Measurements from ENCODE around the gene ABCA13. TPM values are rescaled to one million over a fixed set of nuclear protein-coding genes. Genes with fewer than 3 reads are reported as not detected.
"Not testable (repeated sequence)": the region's sequence is repeated elsewhere in the genome, so short reads cannot be mapped to it uniquely, and the experiment has no call there.

Gene ABCA13
- total RNA-seq, 4 donors from 2014 or later = under 0.01 to 0.96 (median 0.35) TPM

DNA sequence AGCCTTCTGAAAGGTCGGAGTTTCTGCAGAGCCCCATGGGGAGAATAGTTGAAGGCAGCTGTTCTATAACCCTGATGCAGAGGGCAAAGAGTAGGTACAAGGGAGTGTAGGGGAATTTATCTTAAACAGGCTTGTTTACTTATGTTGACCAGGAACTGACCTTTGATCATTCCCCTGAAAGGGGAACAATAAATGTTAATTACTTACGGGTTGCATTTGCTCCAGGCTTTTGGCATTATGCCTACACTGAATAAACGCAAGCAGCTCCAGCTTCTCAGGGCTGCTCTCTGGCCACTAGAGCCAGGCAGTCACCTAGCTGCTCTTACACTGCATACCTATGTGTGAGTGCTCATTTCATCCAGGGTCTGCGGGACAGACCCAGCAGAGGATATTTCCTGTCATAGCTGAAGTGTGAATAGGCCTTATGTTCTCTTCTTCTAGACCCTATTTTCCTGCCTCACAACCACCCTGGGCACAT lies 26.9 kb upstream of the ABCA13 start:
- Histone ChIP-seq H3K36me3 (no peaks in the 10 kb centered on the region), H3K27ac (peak overlapping the region; percentile 75 to 91 (median 82)), H3K4me1 (peaks cover 13 to 89% (median 48%) of the 10 kb centered on the region in 4 donors), H3K4me3 (no peak overlapping the region), H3K9me3 (no peaks in the 10 kb centered on the region), H3K27me3 (no peaks in the 10 kb centered on the region)
- in situ Hi-C loops (cut with MboI; ENCODE audit: low pct_ligation_motif_present in 1 of 4, low pct_unique_long_range_greater_than_20kb in 1 of 4, low sequenced_read_pairs in 3 of 4) = no loop called here
- peak; percentile 54 for TF ChIP-seq EP300 (IDR thresholded peaks at IDR 0.05; ENCODE audit: low read depth)
- TF ChIP-seq, protein P1, sequence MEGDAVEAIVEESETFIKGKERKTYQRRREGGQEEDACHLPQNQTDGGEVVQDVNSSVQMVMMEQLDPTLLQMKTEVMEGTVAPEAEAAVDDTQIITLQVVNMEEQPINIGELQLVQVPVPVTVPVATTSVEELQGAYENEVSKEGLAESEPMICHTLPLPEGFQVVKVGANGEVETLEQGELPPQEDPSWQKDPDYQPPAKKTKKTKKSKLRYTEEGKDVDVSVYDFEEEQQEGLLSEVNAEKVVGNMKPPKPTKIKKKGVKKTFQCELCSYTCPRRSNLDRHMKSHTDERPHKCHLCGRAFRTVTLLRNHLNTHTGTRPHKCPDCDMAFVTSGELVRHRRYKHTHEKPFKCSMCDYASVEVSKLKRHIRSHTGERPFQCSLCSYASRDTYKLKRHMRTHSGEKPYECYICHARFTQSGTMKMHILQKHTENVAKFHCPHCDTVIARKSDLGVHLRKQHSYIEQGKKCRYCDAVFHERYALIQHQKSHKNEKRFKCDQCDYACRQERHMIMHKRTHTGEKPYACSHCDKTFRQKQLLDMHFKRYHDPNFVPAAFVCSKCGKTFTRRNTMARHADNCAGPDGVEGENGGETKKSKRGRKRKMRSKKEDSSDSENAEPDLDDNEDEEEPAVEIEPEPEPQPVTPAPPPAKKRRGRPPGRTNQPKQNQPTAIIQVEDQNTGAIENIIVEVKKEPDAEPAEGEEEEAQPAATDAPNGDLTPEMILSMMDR (IDR thresholded peaks at IDR 0.05) = peak in 1 of 5 experiments; percentile 33
- no peak for TF ChIP-seq POLR2A (IDR thresholded peaks at IDR 0.05)
- TF ChIP-seq POLR2AphosphoS5 (IDR thresholded peaks at IDR 0.05) = peak in 2 of 3 donors; percentile 75 to 82
- intact Hi-C loops (cut with DNase I; ENCODE audit: low total_unique reads) = no loop called here
- WGBS, 2 donors (ENCODE audit: low coverage in 1 of 2) = 0 to 34% methylated on average over 1 to 4 of the region's 4 CpGs
- peak; percentile 55 for DNase-seq

DNA sequence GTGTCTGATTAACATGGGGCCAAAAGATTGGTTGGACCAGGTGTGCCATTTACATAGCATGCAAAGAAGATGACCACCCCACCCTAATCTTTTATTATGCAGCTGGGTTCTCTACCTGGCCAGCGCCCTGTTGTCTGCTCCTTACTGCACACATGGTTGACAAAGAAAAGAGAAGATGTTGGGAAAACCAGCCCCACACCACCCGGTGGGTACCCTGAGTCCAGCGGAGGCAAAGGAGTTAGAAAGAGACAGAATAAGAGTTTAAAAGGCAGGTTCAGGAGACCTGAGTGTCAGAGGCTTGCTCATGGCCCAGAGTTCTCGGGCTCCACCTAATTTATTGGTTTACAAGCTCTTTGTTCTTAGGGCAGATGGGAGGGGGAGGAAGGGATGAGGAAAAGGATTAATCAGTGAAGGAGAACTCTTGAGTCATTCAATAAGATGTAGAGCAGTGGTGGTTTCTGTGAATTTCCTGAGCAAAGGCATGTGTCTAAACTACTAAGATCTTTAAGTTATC lies 24.1 kb upstream of the ABCA13 start:
- in situ Hi-C loops (cut with MboI; ENCODE audit: low pct_ligation_motif_present in 1 of 4, low pct_unique_long_range_greater_than_20kb in 1 of 4, low sequenced_read_pairs in 3 of 4) (no loop called here), intact Hi-C loops (cut with DNase I; ENCODE audit: low total_unique reads) (no loop called here)
- Histone ChIP-seq H3K4me1 (peaks cover 3 to 61% (median 27%) of the 10 kb centered on the region in 4 donors), H3K9me3 (no peaks in the 10 kb centered on the region), H3K36me3 (no peaks in the 10 kb centered on the region), H3K27me3 (no peaks in the 10 kb centered on the region), H3K4me3 (peak overlapping the region in 1 of 4 donors; percentile 19), H3K27ac (peak overlapping the region; percentile 74 to 91 (median 88))
- peak in 2 of 3 donors; percentile 72 to 81 for TF ChIP-seq POLR2AphosphoS5 (IDR thresholded peaks at IDR 0.05)
- TF ChIP-seq, protein P1 (IDR thresholded peaks at IDR 0.05) = no peak
- TF ChIP-seq POLR2A (IDR thresholded peaks at IDR 0.05) = peak; percentile 64
- no peak for TF ChIP-seq EP300 (IDR thresholded peaks at IDR 0.05; ENCODE audit: low read depth)
- DNase-seq = peak; percentile 54
- WGBS, 2 donors (ENCODE audit: low coverage in 1 of 2) = 36 to 58% methylated on average over 3 to 4 of the region's 4 CpGs

DNA sequence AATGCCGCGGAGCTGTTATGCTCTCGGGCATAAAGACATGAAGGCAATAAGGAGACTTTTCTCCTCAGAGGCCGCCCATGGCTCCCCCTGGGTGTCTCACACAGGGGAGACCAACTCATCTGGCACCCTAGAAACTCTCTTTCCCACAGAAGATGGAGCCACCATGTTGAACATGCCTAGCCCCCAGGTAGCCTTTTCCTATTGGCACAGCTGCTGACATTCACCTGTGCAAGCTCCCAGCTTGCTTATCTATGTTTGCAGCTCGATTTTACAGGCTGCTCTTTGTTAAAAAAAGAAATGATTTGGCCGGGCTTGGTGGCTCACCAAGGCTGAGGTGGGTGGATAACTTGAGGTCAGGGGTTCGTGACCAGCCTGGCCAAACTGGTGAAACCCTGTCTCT lies 23.6 kb upstream of the ABCA13 start:
- H3K27ac ChIP-seq = peak overlapping the region; percentile 74 to 91 (median 88)

DNA sequence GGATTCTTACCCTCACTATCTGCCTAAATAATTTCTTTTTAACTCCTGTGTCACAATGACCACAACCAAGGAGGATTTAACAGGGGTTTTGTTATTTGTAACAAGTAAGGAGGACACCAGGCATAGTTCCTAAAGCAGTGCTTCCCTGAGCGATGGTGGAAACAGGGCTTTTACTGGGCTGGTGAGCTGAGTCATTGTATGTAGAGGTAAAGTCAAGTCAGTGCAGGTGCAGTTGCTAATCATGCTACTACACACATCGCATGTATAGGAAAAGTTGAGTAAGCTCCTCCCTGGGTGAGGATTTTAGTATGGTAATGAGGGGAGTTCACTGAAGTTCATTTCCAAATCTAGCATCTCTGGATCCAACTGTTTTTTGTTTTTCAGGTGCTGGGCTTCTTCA lies 22.9 kb upstream of the ABCA13 start:
- 70% methylated on average over 2 of the region's 2 CpGs; no CpG with 5 or more reads in 1 of the 2 donors for WGBS, 2 donors (ENCODE audit: low coverage in 1 of 2)
- DNase-seq = peak; percentile 11

More for the DNA sequence above, 23.6 kb upstream of the ABCA13 start:
- intact Hi-C loops (cut with DNase I; ENCODE audit: low total_unique reads); H3K9me3 ChIP-seq; H3K36me3 ChIP-seq; H3K27me3 ChIP-seq; in situ Hi-C loops (cut with MboI; ENCODE audit: low pct_ligation_motif_present in 1 of 4, low pct_unique_long_range_greater_than_20kb in 1 of 4, low sequenced_read_pairs in 3 of 4): not testable (repeated sequence)
- peak overlapping the region in 1 of 4 donors; percentile 19 for H3K4me3 ChIP-seq
- peaks cover 3 to 56% (median 24%) of the 10 kb centered on the region in 4 donors for H3K4me1 ChIP-seq
- WGBS, 2 donors (ENCODE audit: low coverage in 1 of 2) = 44 to 50% methylated on average over 4 to 7 of the region's 7 CpGs
- DNase-seq = peak; percentile 20

More for the DNA sequence above, 22.9 kb upstream of the ABCA13 start:
- H3K9me3 ChIP-seq = no peaks in the 10 kb centered on the region
- TF ChIP-seq, protein P1 (IDR thresholded peaks at IDR 0.05) = no peak
- TF ChIP-seq POLR2A (IDR thresholded peaks at IDR 0.05) (no peak), POLR2AphosphoS5 (IDR thresholded peaks at IDR 0.05) (no peak), EP300 (IDR thresholded peaks at IDR 0.05; ENCODE audit: low read depth) (no peak)
- H3K4me3 ChIP-seq = no peak overlapping the region
- H3K27me3 ChIP-seq = no peaks in the 10 kb centered on the region
- peaks cover 2 to 50% (median 20%) of the 10 kb centered on the region in 4 donors for H3K4me1 ChIP-seq
- H3K36me3 ChIP-seq = no peaks in the 10 kb centered on the region
- intact Hi-C loops (cut with DNase I; ENCODE audit: low total_unique reads) (no loop called here), in situ Hi-C loops (cut with MboI; ENCODE audit: low pct_ligation_motif_present in 1 of 4, low pct_unique_long_range_greater_than_20kb in 1 of 4, low sequenced_read_pairs in 3 of 4) (no loop called here)
- peak overlapping the region; percentile 74 to 91 (median 88) for H3K27ac ChIP-seq
